ENCODE measurements around the gene TXLNG. TPM values are rescaled to one million over a fixed set of nuclear protein-coding genes. Genes with fewer than 3 reads are reported as not detected.

Gene TXLNG
- total RNA-seq, 1 experiment from 2014 or later: 31.1 TPM

- TF ChIP-seq ZNF532 (CRISPR knock-in tag; IDR thresholded peaks at IDR 0.05; ENCODE audit: borderline replicate concordance): no peak
- no peak for TF ChIP-seq FOXP4 (CRISPR knock-in tag; IDR thresholded peaks at IDR 0.05)
- no peak for TF ChIP-seq CDX4 (CRISPR knock-in tag; IDR thresholded peaks at IDR 0.05; ENCODE audit: borderline replicate concordance)
- TF ChIP-seq MAX (CRISPR knock-in tag; IDR thresholded peaks at IDR 0.05): no peak
- no peak for TF ChIP-seq ATF1 (CRISPR knock-in tag; IDR thresholded peaks at IDR 0.05)
- no peak for TF ChIP-seq OVOL2 (CRISPR knock-in tag; IDR thresholded peaks at IDR 0.05; ENCODE audit: borderline replicate concordance)
- no peak for TF ChIP-seq NFATC4 (CRISPR knock-in tag; IDR thresholded peaks at IDR 0.05)
- TF ChIP-seq CREM (CRISPR knock-in tag; IDR thresholded peaks at IDR 0.05): no peak
- TF ChIP-seq IRF1 (CRISPR knock-in tag; IDR thresholded peaks at IDR 0.05): no peak
- TF ChIP-seq NFE2L1 (CRISPR knock-in tag; IDR thresholded peaks at IDR 0.05): no peak
- no peak for TF ChIP-seq ZSCAN18 (CRISPR knock-in tag; IDR thresholded peaks at IDR 0.05)
- no peak for TF ChIP-seq FOXJ3 (CRISPR knock-in tag; IDR thresholded peaks at IDR 0.05; ENCODE audit: borderline replicate concordance)
Observed at GRCh38 chrX:16770970-16771482, 15.2 kb upstream of the TXLNG start (continued).

- H3K27ac Mint-ChIP-seq: peak overlapping the region; percentile 98
- peak overlapping the region; percentile 24 for H3K4me3 Mint-ChIP-seq
- H3K4me1 Mint-ChIP-seq: peaks cover 21% of the 10 kb centered on the region
- H3K27me3 Mint-ChIP-seq (ENCODE audit: low read depth): no peaks in the 10 kb centered on the region
- ChIA-PET POLR2A (interaction anchor here (1.0 kb wide), 1 partner anchor 52 kb away, joined by 3 read pairs; the partner anchor contains the start of gene SYAP1), CTCF (interaction anchor here (1.0 kb wide), 1 partner anchor 121 kb away, joined by 3 read pairs; no protein-coding TSS in a partner anchor)
- TF ChIP-seq ESRRA (CRISPR knock-in tag; IDR thresholded peaks at IDR 0.05; ENCODE audit: borderline replicate concordance) (no peak), CDX4 (CRISPR knock-in tag; IDR thresholded peaks at IDR 0.05; ENCODE audit: borderline replicate concordance) (peak; percentile 78; the same call in 1 of the 2 replicates), NFE2L1 (CRISPR knock-in tag; IDR thresholded peaks at IDR 0.05) (peak; percentile 71; the same call in 1 of the 2 replicates)
- H3K9me3 Mint-ChIP-seq: peaks cover 5% of the 10 kb centered on the region
- ATAC-seq (peak; percentile 87), DNase-seq (ENCODE audit: low spot score) (peak; percentile 24)
- peaks cover 8% of the 10 kb centered on the region for H3K36me3 Mint-ChIP-seq
Observed at GRCh38 chrX:16771483-16772398, 14.5 kb upstream of the TXLNG start.

All from WTC11 (cell line).